ENCODE measurements around the gene HIVEP2.

DNA sequence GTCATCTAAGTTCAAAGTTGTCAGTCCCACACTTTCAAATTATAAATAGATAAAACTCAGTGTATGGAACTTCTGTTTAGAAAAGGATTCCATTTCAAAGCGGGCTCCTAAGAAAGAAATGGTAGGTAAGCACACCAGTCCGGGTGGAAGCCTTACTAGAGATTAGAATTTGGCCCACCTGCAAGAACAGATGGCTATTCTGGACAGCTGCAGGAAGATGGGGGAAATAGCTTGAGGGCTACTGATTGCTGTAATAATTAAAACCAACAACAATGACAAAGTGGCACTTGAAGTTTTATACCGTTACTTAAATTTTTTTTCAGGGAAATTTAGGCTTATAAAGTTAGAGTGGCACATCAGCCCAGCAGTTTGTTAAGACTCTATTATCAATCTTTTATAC, 83.3 kb downstream of the HIVEP2 start:
- TF ChIP-seq YY1 (IDR thresholded peaks at IDR 0.05; ENCODE audit: insufficient read depth, insufficient read length) (no peak), ZNF274 (IDR thresholded peaks at IDR 0.05; ENCODE audit: low read depth, low read length) (no peak)
